ENCODE results near the gene KAZALD1. TPM values are rescaled to one million over a fixed set of nuclear protein-coding genes. Genes with fewer than 3 reads are reported as not detected.

Gene KAZALD1
- total and polyA plus RNA-seq, 10 of the 15 experiments (the other 5 are each of a cell fraction or from before 2014, with no cell fraction given), result 0.10 to 4.3 (median 1.9) TPM

GRCh38 chr10:101066146-101066895 lies 4.5 kb downstream of the KAZALD1 start (continued):
- TF ChIP-seq ATF2 (IDR thresholded peaks at IDR 0.05; ENCODE audit: low read length) (no peak), POLR2AphosphoS5 (IDR thresholded peaks at IDR 0.05; ENCODE audit: low read length) (no peak), JUND (IDR thresholded peaks at IDR 0.05; ENCODE audit: low read depth, low read length) (no peak), ZSCAN29 (IDR thresholded peaks at IDR 0.05) (no peak), TCF7 (IDR thresholded peaks at IDR 0.05; ENCODE audit: borderline replicate concordance) (no peak), SUZ12 (IDR thresholded peaks at IDR 0.05; ENCODE audit: unreplicated experiment) (peak; percentile 71), POU2F2 (IDR thresholded peaks at IDR 0.05; ENCODE audit: borderline replicate concordance, low read depth, low read length) (no peak), ZBTB4 (CRISPR knock-in tag; IDR thresholded peaks at IDR 0.05) (no peak), ZNF384 (IDR thresholded peaks at IDR 0.05; ENCODE audit: borderline replicate concordance, low read depth, low read length) (no peak), NR2F1 (conservative IDR thresholded peaks at IDR 0.05) (peak; percentile 48), LARP7 (IDR thresholded peaks at IDR 0.05) (no peak), MEF2A (IDR thresholded peaks at IDR 0.05; ENCODE audit: insufficient read depth, low read depth, low read length) (no peak), CBFB (IDR thresholded peaks at IDR 0.05; ENCODE audit: low read depth) (no peak), RAD21 (IDR thresholded peaks at IDR 0.05; ENCODE audit: insufficient read depth, low read depth, low read length) (peak; percentile 40; the same call in 1 of the 2 replicates), EGR1 (IDR thresholded peaks at IDR 0.05; ENCODE audit: borderline replicate concordance in 1 of 2, low read depth in 2 of 2, low read length in 2 of 2) (peak in 1 of 2 experiments; percentile 51; a peak in 1 of 3 replicates)

Data from GM12878 (cell line).